ENCODE measurements around the gene KRT7.

KRT7 gene

GRCh38 chr12:52204931-52205505 lies 28.0 kb upstream of the KRT7 start:
- Histone ChIP-seq H3K27ac (ENCODE audit: low read depth, low read length) (no peak overlapping the region), H4K20me1 (ENCODE audit: low read depth, low read length) (no peaks in the 10 kb centered on the region), H3K9me3 (ENCODE audit: insufficient read depth, low read length) (no peaks in the 10 kb centered on the region), H3K79me2 (ENCODE audit: insufficient read depth, low read length) (no peaks in the 10 kb centered on the region), H3K9ac (ENCODE audit: low read length) (no peak overlapping the region), H3K4me2 (ENCODE audit: low read depth, low read length, poor library complexity, severe bottlenecking) (no peak overlapping the region), H3K36me3 (ENCODE audit: low read length) (no peaks in the 10 kb centered on the region), H3F3A (ENCODE audit: insufficient read depth) (no peaks in the 10 kb centered on the region), H3K27me3 (ENCODE audit: low read length) (no peaks in the 10 kb centered on the region), H3K4me3 (ENCODE audit: insufficient read depth, low read length, poor library complexity, severe bottlenecking) (no peak overlapping the region), H2AFZ (ENCODE audit: low read depth, low read length, severe bottlenecking) (no peak overlapping the region), H3K9me2 (replicated peaks; ENCODE audit: insufficient read depth, low read length) (no peaks in the 10 kb centered on the region)
- TF ChIP-seq CTCF (IDR thresholded peaks at IDR 0.05; ENCODE audit: insufficient read depth, low read length, poor library complexity, severe bottlenecking) (no peak), EZH2phosphoT487 (conservative IDR thresholded peaks at IDR 0.05; ENCODE audit: low read length) (no peak)

DNA sequence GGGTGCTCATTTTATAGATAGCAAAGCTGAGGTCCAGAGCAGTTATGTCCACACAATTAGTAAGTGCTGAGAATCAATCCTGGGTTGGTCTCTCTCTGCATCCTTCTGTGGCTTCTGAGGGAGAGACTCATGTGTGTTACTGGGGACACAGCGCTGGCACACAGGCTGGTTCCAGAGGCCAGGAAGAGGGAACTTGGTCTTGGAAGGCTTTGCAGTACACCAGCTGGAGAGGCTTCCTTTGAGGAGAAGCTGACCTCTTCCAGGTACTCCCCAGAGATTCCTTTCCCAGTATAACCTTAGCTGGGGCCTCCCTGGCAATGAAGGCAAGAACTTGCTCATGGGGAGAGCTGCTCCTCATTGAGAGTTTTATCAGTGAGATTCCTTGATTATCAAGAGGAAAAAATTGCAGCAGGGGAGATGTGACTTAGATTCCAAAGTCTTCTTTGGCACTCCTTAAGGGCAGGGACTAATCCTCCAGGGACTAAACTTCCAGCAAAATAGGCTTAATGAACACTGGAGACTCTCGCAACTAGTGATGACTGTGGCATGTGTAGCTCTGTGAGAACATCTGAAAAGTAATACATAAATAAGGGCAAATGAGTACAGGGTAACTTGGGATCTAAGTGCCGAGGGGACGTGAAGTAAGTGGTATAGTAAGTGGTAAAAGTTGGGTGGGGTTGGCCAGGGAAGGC lies 27.3 kb upstream of the KRT7 start:
- no peaks in the 10 kb centered on the region for H3K9me2 ChIP-seq (replicated peaks; ENCODE audit: insufficient read depth, low read length)
- no peaks in the 10 kb centered on the region for H4K20me1 ChIP-seq (ENCODE audit: low read depth, low read length)
- no peak overlapping the region for H3K9ac ChIP-seq (ENCODE audit: low read length)
- no peaks in the 10 kb centered on the region for H3K27me3 ChIP-seq (ENCODE audit: low read length)
- no peaks in the 10 kb centered on the region for H3K79me2 ChIP-seq (ENCODE audit: insufficient read depth, low read length)
- no peak overlapping the region for H3K4me3 ChIP-seq (ENCODE audit: insufficient read depth, low read length, poor library complexity, severe bottlenecking)
- no peaks in the 10 kb centered on the region for H3K9me3 ChIP-seq (ENCODE audit: insufficient read depth, low read length)
- H2AFZ ChIP-seq (ENCODE audit: low read depth, low read length, severe bottlenecking): no peak overlapping the region
- H3K27ac ChIP-seq (ENCODE audit: low read depth, low read length): no peak overlapping the region
- H3F3A ChIP-seq (ENCODE audit: insufficient read depth): no peaks in the 10 kb centered on the region
- no peak for TF ChIP-seq EZH2phosphoT487 (conservative IDR thresholded peaks at IDR 0.05; ENCODE audit: low read length)
- TF ChIP-seq CTCF (IDR thresholded peaks at IDR 0.05; ENCODE audit: insufficient read depth, low read length, poor library complexity, severe bottlenecking): no peak
- H3K4me2 ChIP-seq (ENCODE audit: low read depth, low read length, poor library complexity, severe bottlenecking): no peak overlapping the region
- H3K36me3 ChIP-seq (ENCODE audit: low read length): no peaks in the 10 kb centered on the region

- Histone ChIP-seq H3K9me3 (ENCODE audit: insufficient read depth, low read length) (no peaks in the 10 kb centered on the region), H3K9me2 (replicated peaks; ENCODE audit: insufficient read depth, low read length) (no peaks in the 10 kb centered on the region), H3K27ac (ENCODE audit: low read depth, low read length) (no peak overlapping the region), H4K20me1 (ENCODE audit: low read depth, low read length) (no peaks in the 10 kb centered on the region), H3K27me3 (ENCODE audit: low read length) (no peaks in the 10 kb centered on the region), H3K79me2 (ENCODE audit: insufficient read depth, low read length) (no peaks in the 10 kb centered on the region), H2AFZ (ENCODE audit: low read depth, low read length, severe bottlenecking) (no peak overlapping the region), H3K36me3 (ENCODE audit: low read length) (no peaks in the 10 kb centered on the region), H3F3A (ENCODE audit: insufficient read depth) (no peaks in the 10 kb centered on the region), H3K4me3 (ENCODE audit: insufficient read depth, low read length, poor library complexity, severe bottlenecking) (no peak overlapping the region), H3K9ac (ENCODE audit: low read length) (no peak overlapping the region), H3K4me2 (ENCODE audit: low read depth, low read length, poor library complexity, severe bottlenecking) (no peak overlapping the region)
- no peak for TF ChIP-seq EZH2phosphoT487 (conservative IDR thresholded peaks at IDR 0.05; ENCODE audit: low read length)
- TF ChIP-seq CTCF (IDR thresholded peaks at IDR 0.05; ENCODE audit: insufficient read depth, low read length, poor library complexity, severe bottlenecking): no peak
Measured at GRCh38 chr12:52206304-52207040, 26.6 kb upstream of the KRT7 start.
